NB4 (cell line): ENCODE data around the gene PRMT7.

Experiments
- MYC ChIP-seq: IDR thresholded peaks from 2 replicates; pipeline ENCODE4 v1.6.1; 2011; ENCODE audit warnings: low read depth, low read length
- POLR2A ChIP-seq: IDR thresholded peaks from 2 replicates; pipeline ENCODE4 v1.6.1; 2011; ENCODE audit warnings: mild to moderate bottlenecking; ENCODE audit not compliant: insufficient read length; ENCODE audit errors: extremely low read depth
- TF ChIP-seq, protein P1 (sequence below): IDR thresholded peaks from one replicate; pipeline ENCODE4 v1.5.1; 2012; ENCODE audit warnings: low read depth, low read length
- TF ChIP-seq, protein P2 (sequence below): IDR thresholded peaks from 2 replicates; pipeline ENCODE4 v1.6.1; 2011; ENCODE audit warnings: low read depth, low read length

DNA sequence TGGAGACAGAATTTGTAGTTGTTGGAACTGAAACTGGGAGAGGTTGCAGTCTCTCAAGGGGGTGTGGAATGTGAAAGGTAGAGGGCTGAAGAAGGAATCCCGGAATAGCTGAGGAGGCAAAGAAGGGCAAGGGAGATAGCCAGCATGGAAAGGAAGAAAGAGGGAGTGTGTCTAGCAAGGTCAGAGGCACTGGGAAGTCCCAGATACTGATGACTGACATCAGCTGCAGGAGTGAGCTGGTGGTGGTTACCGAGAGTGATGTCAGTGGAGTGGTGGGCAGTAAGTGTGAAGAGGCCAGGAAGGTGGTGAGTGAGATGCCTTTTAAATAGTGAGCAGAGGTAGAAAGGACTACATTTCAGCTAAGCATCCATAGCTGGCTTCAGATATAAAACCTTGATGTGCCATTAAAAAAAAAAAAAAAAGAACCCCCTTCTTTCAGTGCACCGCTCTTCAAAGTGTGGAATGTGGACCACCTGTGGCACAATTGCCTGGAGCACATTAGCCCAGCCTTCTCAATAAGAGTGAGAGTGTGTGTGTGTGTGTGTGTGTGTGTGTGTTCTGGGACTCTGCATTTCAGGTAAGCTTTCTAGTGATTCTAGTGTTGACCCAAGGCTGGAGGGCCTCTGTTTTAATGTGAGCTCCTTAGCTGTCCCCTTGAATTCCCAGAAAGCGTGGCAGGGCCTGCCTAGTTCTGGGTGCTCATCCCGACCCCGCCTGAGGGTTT, 8.5 kb downstream of the PRMT7 start:
- TF ChIP-seq, protein P1, sequence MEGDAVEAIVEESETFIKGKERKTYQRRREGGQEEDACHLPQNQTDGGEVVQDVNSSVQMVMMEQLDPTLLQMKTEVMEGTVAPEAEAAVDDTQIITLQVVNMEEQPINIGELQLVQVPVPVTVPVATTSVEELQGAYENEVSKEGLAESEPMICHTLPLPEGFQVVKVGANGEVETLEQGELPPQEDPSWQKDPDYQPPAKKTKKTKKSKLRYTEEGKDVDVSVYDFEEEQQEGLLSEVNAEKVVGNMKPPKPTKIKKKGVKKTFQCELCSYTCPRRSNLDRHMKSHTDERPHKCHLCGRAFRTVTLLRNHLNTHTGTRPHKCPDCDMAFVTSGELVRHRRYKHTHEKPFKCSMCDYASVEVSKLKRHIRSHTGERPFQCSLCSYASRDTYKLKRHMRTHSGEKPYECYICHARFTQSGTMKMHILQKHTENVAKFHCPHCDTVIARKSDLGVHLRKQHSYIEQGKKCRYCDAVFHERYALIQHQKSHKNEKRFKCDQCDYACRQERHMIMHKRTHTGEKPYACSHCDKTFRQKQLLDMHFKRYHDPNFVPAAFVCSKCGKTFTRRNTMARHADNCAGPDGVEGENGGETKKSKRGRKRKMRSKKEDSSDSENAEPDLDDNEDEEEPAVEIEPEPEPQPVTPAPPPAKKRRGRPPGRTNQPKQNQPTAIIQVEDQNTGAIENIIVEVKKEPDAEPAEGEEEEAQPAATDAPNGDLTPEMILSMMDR, result no peak
- TF ChIP-seq MYC (no peak), POLR2A (no peak)
- TF ChIP-seq, protein P2, sequence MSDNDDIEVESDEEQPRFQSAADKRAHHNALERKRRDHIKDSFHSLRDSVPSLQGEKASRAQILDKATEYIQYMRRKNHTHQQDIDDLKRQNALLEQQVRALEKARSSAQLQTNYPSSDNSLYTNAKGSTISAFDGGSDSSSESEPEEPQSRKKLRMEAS, result no peak
